Astrocyte (in vitro differentiated cells and primary cell): ENCODE results near the gene ERN1.

Source experiments
- CTCF ChIP-seq: IDR thresholded peaks from 2 replicates; pipeline ENCODE4 v1.5.1; 2011; ENCODE audit warnings: low read depth, mild to moderate bottlenecking, inconsistent platforms, low read length, moderate library complexity; ENCODE audit not compliant: insufficient read depth
- EZH2 ChIP-seq: IDR thresholded peaks from 2 replicates; pipeline ENCODE4 v1.6.1; 2012; ENCODE audit warnings: mild to moderate bottlenecking, low read length, inconsistent platforms; ENCODE audit not compliant: insufficient read depth

- TF ChIP-seq CTCF: no peak
- no peak for TF ChIP-seq EZH2
These were observed 46.9 kb downstream of the ERN1 start for GRCh38 chr17:64083093-64083492.
